SK-N-SH (cell line): ENCODE data around the gene REV1. TPM values are rescaled to one million over a fixed set of nuclear protein-coding genes. Genes with fewer than 3 reads are reported as not detected.
A peak's percentile ranks its signal among the peaks of the same experiment; 100 is the strongest.

ENCODE experiments used
- CTCF ChIA-PET: fragments of 300-600, 350-600 bp; formaldehyde crosslinking; extraction: SDS; loops from one replicate; lab custom pipeline; 2021; lab: Yijun Ruan, JAX
- POLR2A ChIA-PET: fragments of 350-600 bp; sonication (Branson Sonifier 250); formaldehyde crosslinking; extraction: SDS; loops from one replicate; lab custom pipeline; 2020; ENCODE audit warnings: antibody characterized with exemption, inconsistent platforms; lab: Yijun Ruan, JAX
- DNase-seq: peaks from one replicate; pipeline ENCODE4 v3.0.0; 2012
- H2AFZ ChIP-seq: fragments of 200-600 bp; sonication (generic); 2 replicates; pipeline ENCODE4 v1.8.1; 2016; ENCODE audit warnings: antibody characterized with exemption, mild to moderate bottlenecking, low read depth
- H3F3A ChIP-seq: fragments of 200-600 bp; sonication (generic); replicated peaks from 2 replicates; pipeline ENCODE3; 2016; ENCODE audit warnings: antibody characterized with exemption, mild to moderate bottlenecking; ENCODE audit not compliant: insufficient read depth
- H3K27ac ChIP-seq, 2 experiments: fragments of 200-500 bp in 1 of 2; fragments of 200-600 bp in 1 of 2; sonication (Bioruptor generic) in 1 of 2; sonication (generic), shearing (Covaris generic) in 1 of 2; 2 replicates each; pipeline versions ENCODE4 v1.5.1 to v1.6.1; 2014 to 2016; ENCODE audit warnings: low read depth in 2 of 2, inconsistent platforms in 1 of 2, low read length in 1 of 2, mild to moderate bottlenecking in 1 of 2, mixed read lengths in 1 of 2
- H3K27me3 ChIP-seq: fragments of 200-600 bp; sonication (generic), shearing (Covaris generic); 2 replicates; pipeline ENCODE4 v1.6.1; 2016; ENCODE audit warnings: mixed run types; ENCODE audit not compliant: insufficient read depth
- H3K36me3 ChIP-seq, 2 experiments: fragments of 200-500 bp in 1 of 2; fragments of 200-600 bp in 1 of 2; sonication (Bioruptor generic) in 1 of 2; sonication (generic) in 1 of 2; replicated peaks in 1 of 2; 2 replicates each; pipeline versions ENCODE3 to v1.5.1; 2014 to 2016; ENCODE audit warnings: low read length in 1 of 2, mild to moderate bottlenecking in 1 of 2; ENCODE audit not compliant: insufficient read depth in 2 of 2, control insufficient read depth in 1 of 2
- H3K4me1 ChIP-seq, 2 experiments: fragments of 200-500 bp in 1 of 2; fragments of 200-600 bp in 1 of 2; sonication (Bioruptor generic) in 1 of 2; sonication (generic), shearing (Covaris generic) in 1 of 2; 2 replicates each; pipeline versions ENCODE4 v1.5.1 to v1.6.1; 2014 to 2016; ENCODE audit warnings: low read depth in 1 of 2, low read length in 1 of 2, mixed run types in 1 of 2; ENCODE audit not compliant: insufficient read depth in 2 of 2, control insufficient read depth in 1 of 2
- H3K4me2 ChIP-seq: fragments of 200-600 bp; sonication (generic), shearing (Covaris generic); 2 replicates; pipeline ENCODE4 v1.6.1; 2017; ENCODE audit warnings: mixed run types
- H3K4me3 ChIP-seq, 2 experiments: fragments of 200-500 bp in 1 of 2; fragments of 200-600 bp in 1 of 2; sonication (Bioruptor generic) in 1 of 2; sonication (generic), shearing (Covaris generic) in 1 of 2; 2 replicates each; pipeline versions ENCODE4 v1.5.1 to v1.8.1; 2014 to 2016; ENCODE audit warnings: low read depth in 2 of 2, inconsistent platforms in 1 of 2, low read length in 1 of 2, mild to moderate bottlenecking in 1 of 2, mixed read lengths in 1 of 2, moderate library complexity in 1 of 2
- H3K79me2 ChIP-seq: fragments of 200-600 bp; sonication (generic); 2 replicates; pipeline ENCODE4 v1.8.1; 2017; ENCODE audit warnings: mild to moderate bottlenecking; ENCODE audit not compliant: insufficient read depth
- H3K9ac ChIP-seq: fragments of 200-600 bp; sonication (generic); 2 replicates; pipeline ENCODE4 v1.6.1; 2017; ENCODE audit warnings: mixed run types
- H3K9me2 ChIP-seq: fragments of 200-600 bp; sonication (generic); 2 replicates; pipeline ENCODE4 v1.6.1; 2017; ENCODE audit warnings: mixed run types
- H3K9me3 ChIP-seq: fragments of 200-600 bp; sonication (generic); 2 replicates; pipeline ENCODE4 v1.6.1; 2017; ENCODE audit warnings: mixed run types, mild to moderate bottlenecking, moderate library complexity
- H4K20me1 ChIP-seq: fragments of 200-600 bp; sonication (generic); 2 replicates; pipeline ENCODE4 v1.6.1; 2017; ENCODE audit warnings: mild to moderate bottlenecking, mixed run types; ENCODE audit not compliant: insufficient read depth
- CHD2 ChIP-seq: fragments of 150-350 bp; IDR thresholded peaks from 2 replicates; pipeline ENCODE4 v1.6.1; 2018; ENCODE audit warnings: low read length; ENCODE audit not compliant: partially characterized antibody
- EP300 ChIP-seq, 2 experiments: IDR thresholded peaks; 2 replicates each; pipeline versions ENCODE4 v1.4.0 to v1.6.1; 2012; ENCODE audit warnings: borderline replicate concordance in 1 of 2, low read depth in 1 of 2, low read length in 1 of 2
- FOXJ3 ChIP-seq: sonication (generic); formaldehyde crosslinking; IDR thresholded peaks from 2 replicates; pipeline ENCODE4 v1.5.1; 2020; ENCODE audit warnings: mild to moderate bottlenecking, missing genetic modification reagents
- GATA2 ChIP-seq: sonication (generic); formaldehyde crosslinking; IDR thresholded peaks from 2 replicates; pipeline ENCODE4 v1.5.0; 2020; ENCODE audit warnings: mild to moderate bottlenecking, missing genetic modification reagents
- JUND ChIP-seq: IDR thresholded peaks from 2 replicates; pipeline ENCODE4 v1.4.0; 2012
- MEF2A ChIP-seq: IDR thresholded peaks from 2 replicates; pipeline ENCODE4 v1.4.0; 2012; ENCODE audit warnings: low read depth, borderline replicate concordance
- NFIC ChIP-seq: IDR thresholded peaks from 2 replicates; pipeline ENCODE4 v1.4.0; 2012; ENCODE audit warnings: borderline replicate concordance
- SMC3 ChIP-seq: IDR thresholded peaks from 2 replicates; pipeline ENCODE4 v1.6.1; 2012; ENCODE audit warnings: low read depth, low read length, improper control_type of control experiment
- WGBS: methylation state at CpG from one replicate; pipeline ENCODE4 v1.1.6; 2017; ENCODE audit warnings: low lambda C conversion rate; 5-methylcytosine and 5-hydroxymethylcytosine counted together
- polyA plus RNA-seq, 3 experiments: library from polyadenylated mRNA; depleted of rRNA; stranded (reverse); fragments of >200 nt; gene quantifications; 2 replicates each; pipeline ENCODE4 v1.2.3, GENCODE V29; 2012
- TF ChIP-seq, protein P1 (sequence below): IDR thresholded peaks from 2 replicates; pipeline ENCODE4 v1.4.0; 2012; ENCODE audit warnings: low read depth, borderline replicate concordance
- TF ChIP-seq, protein P2 (sequence below): fragments of 200-600 bp; sonication (generic); IDR thresholded peaks from 2 replicates; pipeline ENCODE4 v1.6.1; 2017; ENCODE audit warnings: antibody characterized with exemption, mild to moderate bottlenecking, moderate library complexity

Gene REV1
- polyA plus RNA-seq, 1 of the 3 experiments (the other 2 are of a cell fraction) = 15.9 TPM

DNA sequence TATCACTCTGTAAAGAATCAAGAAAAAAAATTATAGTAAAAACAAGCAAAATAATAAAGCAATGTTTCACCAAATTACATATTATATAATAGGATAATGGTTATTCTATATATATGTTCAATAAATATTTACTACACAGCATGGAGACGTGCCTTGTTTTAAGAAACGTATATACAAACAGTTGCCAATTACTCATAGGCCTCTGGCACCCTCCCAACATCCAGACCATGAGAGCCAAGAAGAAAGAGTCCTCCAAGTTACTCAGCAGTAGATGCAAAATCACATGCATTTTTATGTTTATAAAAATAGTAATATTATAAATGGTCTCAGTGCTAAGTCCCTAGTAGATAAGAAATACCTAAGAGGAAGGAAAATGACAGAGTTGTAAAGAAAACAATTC, 64.8 kb downstream of the REV1 start:
- Histone ChIP-seq H4K20me1 (no peaks in the 10 kb centered on the region), H3K4me3 (no peak overlapping the region), H2AFZ (no peak overlapping the region), H3K9me2 (no peaks in the 10 kb centered on the region), H3K4me2 (no peak overlapping the region), H3K4me1 (peaks cover 0 to 14% of the 10 kb centered on the region in 2 experiments; a peak in 1 of 4 replicates), H3K79me2 (peaks cover 19% of the 10 kb centered on the region; the same call in 1 of the 2 replicates), H3K27me3 (no peaks in the 10 kb centered on the region), H3F3A (peaks cover 5% of the 10 kb centered on the region), H3K27ac (peak overlapping the region in 1 of 2 experiments; percentile 37; a peak in 1 of 4 replicates), H3K9ac (no peak overlapping the region), H3K36me3 (peaks cover 55 to 73% of the 10 kb centered on the region in 2 experiments), H3K9me3 (no peaks in the 10 kb centered on the region)
- WGBS = 69% methylated on average over 2 of the region's 2 CpGs
- TF ChIP-seq, protein P1, sequence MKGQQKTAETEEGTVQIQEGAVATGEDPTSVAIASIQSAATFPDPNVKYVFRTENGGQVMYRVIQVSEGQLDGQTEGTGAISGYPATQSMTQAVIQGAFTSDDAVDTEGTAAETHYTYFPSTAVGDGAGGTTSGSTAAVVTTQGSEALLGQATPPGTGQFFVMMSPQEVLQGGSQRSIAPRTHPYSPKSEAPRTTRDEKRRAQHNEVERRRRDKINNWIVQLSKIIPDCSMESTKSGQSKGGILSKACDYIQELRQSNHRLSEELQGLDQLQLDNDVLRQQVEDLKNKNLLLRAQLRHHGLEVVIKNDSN = no peak
- TF ChIP-seq JUND (no peak), NFIC (peak; percentile 37; the same call in 1 of the 2 replicates), EP300 (IDR thresholded peaks at IDR 0.05; ENCODE audit: borderline replicate concordance in 1 of 2, low read depth in 1 of 2, low read length in 1 of 2) (no peak), SMC3 (no peak)
- TF ChIP-seq, protein P2, sequence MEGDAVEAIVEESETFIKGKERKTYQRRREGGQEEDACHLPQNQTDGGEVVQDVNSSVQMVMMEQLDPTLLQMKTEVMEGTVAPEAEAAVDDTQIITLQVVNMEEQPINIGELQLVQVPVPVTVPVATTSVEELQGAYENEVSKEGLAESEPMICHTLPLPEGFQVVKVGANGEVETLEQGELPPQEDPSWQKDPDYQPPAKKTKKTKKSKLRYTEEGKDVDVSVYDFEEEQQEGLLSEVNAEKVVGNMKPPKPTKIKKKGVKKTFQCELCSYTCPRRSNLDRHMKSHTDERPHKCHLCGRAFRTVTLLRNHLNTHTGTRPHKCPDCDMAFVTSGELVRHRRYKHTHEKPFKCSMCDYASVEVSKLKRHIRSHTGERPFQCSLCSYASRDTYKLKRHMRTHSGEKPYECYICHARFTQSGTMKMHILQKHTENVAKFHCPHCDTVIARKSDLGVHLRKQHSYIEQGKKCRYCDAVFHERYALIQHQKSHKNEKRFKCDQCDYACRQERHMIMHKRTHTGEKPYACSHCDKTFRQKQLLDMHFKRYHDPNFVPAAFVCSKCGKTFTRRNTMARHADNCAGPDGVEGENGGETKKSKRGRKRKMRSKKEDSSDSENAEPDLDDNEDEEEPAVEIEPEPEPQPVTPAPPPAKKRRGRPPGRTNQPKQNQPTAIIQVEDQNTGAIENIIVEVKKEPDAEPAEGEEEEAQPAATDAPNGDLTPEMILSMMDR = no peak
- ChIA-PET CTCF (no interaction called here), POLR2A (no interaction called here)
- no peak for DNase-seq

DNA sequence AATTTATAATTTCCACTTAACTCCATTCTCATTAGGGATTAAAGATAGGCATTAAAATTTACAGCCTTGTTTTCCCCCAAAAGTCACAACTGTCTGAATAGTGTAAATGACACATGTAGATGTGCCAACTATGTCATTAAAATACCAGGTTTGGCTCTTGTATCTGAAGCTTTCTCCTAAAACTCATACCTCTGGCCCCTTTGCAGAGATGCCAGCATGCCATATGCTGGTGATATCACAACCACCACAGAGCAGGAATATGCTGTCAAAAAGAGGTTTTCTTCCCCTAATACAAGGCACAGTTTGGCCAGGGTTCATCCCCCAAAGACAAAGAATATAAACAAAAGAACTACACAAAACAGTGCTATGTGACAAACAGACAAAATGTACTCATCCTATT, 65.4 kb downstream of the REV1 start:
- Histone ChIP-seq H3K4me3 (no peak overlapping the region), H3K4me2 (no peak overlapping the region), H3K36me3 (peaks cover 49 to 70% of the 10 kb centered on the region in 2 experiments), H3K79me2 (peaks cover 19% of the 10 kb centered on the region; the same call in 1 of the 2 replicates), H3K9me2 (no peaks in the 10 kb centered on the region), H3K9ac (no peak overlapping the region), H3K4me1 (peaks cover 0 to 14% of the 10 kb centered on the region in 2 experiments; a peak in 1 of 4 replicates), H3K27me3 (no peaks in the 10 kb centered on the region), H3K9me3 (no peaks in the 10 kb centered on the region), H4K20me1 (no peaks in the 10 kb centered on the region)
- no peak for DNase-seq
- POLR2A ChIA-PET = no interaction called here
- no peak for TF ChIP-seq CHD2
- TF ChIP-seq, protein P2 = no peak
- TF ChIP-seq FOXJ3 (CRISPR knock-in tag) = no peak
- no peak for TF ChIP-seq GATA2 (CRISPR knock-in tag)
- TF ChIP-seq MEF2A = no peak
- TF ChIP-seq, all 33 proteins: peak for 0
- H3F3A ChIP-seq = peaks cover 5% of the 10 kb centered on the region
- CTCF ChIA-PET = no interaction called here
- H3K27ac ChIP-seq = 0 out of 4 replicates have a peak overlapping the region, but pooled peaks of 1 of the 2 experiments have one; percentile 2
- H2AFZ ChIP-seq = no peak overlapping the region
